OCI-LY1 (cell line): ENCODE measurements around the gene CCDC120.
A peak's percentile ranks its signal among the peaks of the same experiment; 100 is the strongest.

ENCODE experiments used
- H2AFZ ChIP-seq: fragments of 200-600 bp; sonication (generic), shearing (Covaris generic); 2 replicates; pipeline ENCODE4 v1.6.0; 2014; ENCODE audit warnings: antibody characterized with exemption, mild to moderate bottlenecking, low read length
- H3F3A ChIP-seq: fragments of 200-600 bp; sonication (generic), shearing (Covaris generic); 2 replicates; pipeline ENCODE4 v1.6.0; 2014; ENCODE audit warnings: mild to moderate bottlenecking, antibody characterized with exemption, low read length, moderate library complexity; ENCODE audit not compliant: insufficient read depth
- H3K27ac ChIP-seq: fragments of 200-600 bp; sonication (generic); 2 replicates; pipeline ENCODE4 v1.5.1; 2014; ENCODE audit warnings: low read length, mixed run types, mild to moderate bottlenecking, low read depth; ENCODE audit not compliant: poor library complexity, severe bottlenecking
- H3K27me3 ChIP-seq: fragments of 200-600 bp; sonication (generic); 2 replicates; pipeline ENCODE4 v1.6.0; 2014; ENCODE audit warnings: antibody characterized with exemption, mild to moderate bottlenecking, low read length, moderate library complexity; ENCODE audit not compliant: insufficient read depth
- H3K36me3 ChIP-seq: fragments of 200-600 bp; sonication (generic); 2 replicates; pipeline ENCODE4 v1.6.1; 2014; ENCODE audit warnings: mild to moderate bottlenecking, antibody characterized with exemption, low read length, moderate library complexity, mixed read lengths; ENCODE audit not compliant: insufficient read depth
- H3K4me1 ChIP-seq: fragments of 200-600 bp; sonication (generic); 2 replicates; pipeline ENCODE4 v1.5.1; 2014; ENCODE audit warnings: mild to moderate bottlenecking, low read length, moderate library complexity; ENCODE audit not compliant: insufficient read depth, severe bottlenecking
- H3K4me2 ChIP-seq: fragments of 200-600 bp; sonication (generic), shearing (Covaris generic); 2 replicates; pipeline ENCODE4 v1.6.1; 2014; ENCODE audit warnings: low read length
- H3K4me3 ChIP-seq: fragments of 200-600 bp; sonication (generic); 2 replicates; pipeline ENCODE4 v1.5.1; 2014; ENCODE audit warnings: low read length, low read depth, mild to moderate bottlenecking, mixed read lengths; ENCODE audit not compliant: poor library complexity, severe bottlenecking
- H3K79me2 ChIP-seq: fragments of 200-600 bp; shearing (Covaris generic); 2 replicates; pipeline ENCODE4 v1.6.1; 2016; ENCODE audit warnings: mixed run types, low read length, mixed read lengths; ENCODE audit not compliant: insufficient read depth
- H3K9ac ChIP-seq: fragments of 200-600 bp; sonication (generic), shearing (Covaris generic); 2 replicates; pipeline ENCODE4 v1.6.1; 2014; ENCODE audit warnings: mild to moderate bottlenecking, low read length, mixed read lengths
- H3K9me2 ChIP-seq: fragments of 200-600 bp; sonication (generic), shearing (Covaris generic); 2 replicates; pipeline ENCODE4 v1.6.1; 2014; ENCODE audit warnings: low read depth, mild to moderate bottlenecking, low read length, mixed read lengths
- H3K9me3 ChIP-seq: fragments of 200-600 bp; shearing (Covaris generic); 2 replicates; pipeline ENCODE4 v1.6.1; 2014; ENCODE audit warnings: low read length, mixed read lengths
- H4K20me1 ChIP-seq: fragments of 200-600 bp; sonication (generic), shearing (Covaris generic); 2 replicates; pipeline ENCODE4 v1.6.0; 2016; ENCODE audit warnings: mild to moderate bottlenecking, low read length; ENCODE audit not compliant: insufficient read depth
- EZH2 ChIP-seq: fragments of 200-600 bp; sonication (generic), shearing (Covaris generic); IDR thresholded peaks from 2 replicates; pipeline ENCODE4 v1.8.0; 2017; ENCODE audit warnings: borderline replicate concordance, mixed run types, mild to moderate bottlenecking, antibody characterized with exemption, low read length, moderate library complexity, mixed read lengths
- TF ChIP-seq, protein P1 (sequence below): fragments of 200-600 bp; sonication (generic), shearing (Covaris generic); IDR thresholded peaks from 2 replicates; pipeline ENCODE4 v1.5.1; 2017; ENCODE audit warnings: mild to moderate bottlenecking, antibody characterized with exemption, low read length, moderate library complexity, mixed read lengths

Gene CCDC120

DNA sequence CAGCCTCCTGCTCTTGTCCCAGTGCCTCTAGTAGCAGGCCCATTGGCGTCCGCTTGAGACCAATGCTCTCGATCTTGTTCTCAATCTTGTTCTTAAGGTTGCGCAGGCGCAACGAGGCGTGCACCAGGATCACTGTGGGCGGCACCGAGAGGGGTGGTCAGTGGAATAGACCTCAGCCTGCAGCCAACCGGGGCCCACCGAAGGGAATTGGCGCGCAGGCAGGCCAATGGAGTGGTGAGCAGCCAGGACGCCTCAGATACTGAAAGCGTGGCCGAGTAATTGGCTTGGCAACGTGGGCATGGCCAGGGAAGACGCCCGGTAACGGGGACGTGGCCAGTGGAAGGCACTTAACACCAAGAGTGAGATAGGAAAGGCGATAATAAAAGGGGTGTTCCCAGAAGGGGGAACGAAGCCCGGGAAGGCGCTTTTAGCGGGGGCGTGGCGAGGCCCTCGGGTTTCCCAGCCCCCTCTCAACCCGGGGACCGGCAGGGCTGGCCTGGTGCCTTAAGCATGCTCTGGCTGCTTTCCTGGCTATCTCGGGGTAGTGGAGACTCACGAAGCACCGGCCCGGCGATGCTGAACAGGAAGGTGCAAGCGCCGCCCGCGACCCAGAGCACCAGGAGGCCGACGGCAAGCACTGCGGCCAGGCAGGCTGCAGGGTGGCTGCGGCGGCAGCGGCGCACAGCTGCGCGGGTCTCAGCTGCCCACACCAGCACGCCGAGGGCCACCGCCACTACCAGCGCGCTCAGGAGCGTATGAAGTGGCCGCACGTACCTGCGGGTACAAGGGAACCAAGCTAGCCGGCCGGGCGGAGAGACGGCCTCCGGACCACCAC lies 13.3 kb downstream of the CCDC120 start:
- H3K9me2 ChIP-seq: no peaks in the 10 kb centered on the region
- H3K9me3 ChIP-seq: no peaks in the 10 kb centered on the region
- no peak overlapping the region for H3K27ac ChIP-seq
- H3K79me2 ChIP-seq: no peaks in the 10 kb centered on the region; the same call in 1 of the 2 replicates
- no peak overlapping the region for H3K4me3 ChIP-seq
- H3K36me3 ChIP-seq: peaks cover 3% of the 10 kb centered on the region; the same call in 1 of the 2 replicates
- H4K20me1 ChIP-seq: no peaks in the 10 kb centered on the region
- no peak for TF ChIP-seq EZH2
- H2AFZ ChIP-seq: no peak overlapping the region
- H3K4me2 ChIP-seq: no peak overlapping the region
- no peak overlapping the region for H3K9ac ChIP-seq
- no peaks in the 10 kb centered on the region for H3K27me3 ChIP-seq
- no peaks in the 10 kb centered on the region for H3F3A ChIP-seq
- peaks cover 17% of the 10 kb centered on the region for H3K4me1 ChIP-seq

DNA sequence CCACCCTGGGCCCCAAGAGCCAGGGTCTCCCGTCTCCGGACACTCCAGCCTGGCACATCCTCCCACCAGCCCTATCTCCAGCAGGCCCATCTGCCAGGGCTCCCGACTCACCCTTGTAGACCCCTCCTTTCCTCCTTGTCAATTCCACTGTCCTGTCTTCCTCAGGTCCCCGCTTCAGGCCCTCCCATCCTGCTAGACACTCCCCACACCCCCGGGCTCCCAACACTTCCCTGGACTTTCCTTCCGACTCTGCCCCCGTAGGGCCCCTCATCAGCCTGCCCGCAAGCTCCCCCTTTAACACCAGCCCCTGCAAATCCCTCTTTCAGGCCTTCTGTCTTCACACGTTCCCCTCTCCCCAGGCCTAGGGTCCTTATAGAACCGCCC lies 13.9 kb downstream of the CCDC120 start:
- H2AFZ ChIP-seq: no peak overlapping the region
- no peak overlapping the region for H3K27ac ChIP-seq
- H3K4me2 ChIP-seq: peak overlapping the region; percentile 86
- H3F3A ChIP-seq: no peaks in the 10 kb centered on the region
- H3K4me3 ChIP-seq: peak overlapping the region; percentile 97
- H3K9me2 ChIP-seq: no peaks in the 10 kb centered on the region
- no peaks in the 10 kb centered on the region for H3K27me3 ChIP-seq
- peaks cover 17% of the 10 kb centered on the region for H3K4me1 ChIP-seq
- no peaks in the 10 kb centered on the region for H3K9me3 ChIP-seq
- H3K36me3 ChIP-seq: peaks cover 8% of the 10 kb centered on the region; the same call in 1 of the 2 replicates
- no peaks in the 10 kb centered on the region; the same call in 1 of the 2 replicates for H3K79me2 ChIP-seq
- H4K20me1 ChIP-seq: no peaks in the 10 kb centered on the region
- peak overlapping the region; percentile 92; the same call in 1 of the 2 replicates for H3K9ac ChIP-seq
- no peak for TF ChIP-seq EZH2
- TF ChIP-seq, protein P1, sequence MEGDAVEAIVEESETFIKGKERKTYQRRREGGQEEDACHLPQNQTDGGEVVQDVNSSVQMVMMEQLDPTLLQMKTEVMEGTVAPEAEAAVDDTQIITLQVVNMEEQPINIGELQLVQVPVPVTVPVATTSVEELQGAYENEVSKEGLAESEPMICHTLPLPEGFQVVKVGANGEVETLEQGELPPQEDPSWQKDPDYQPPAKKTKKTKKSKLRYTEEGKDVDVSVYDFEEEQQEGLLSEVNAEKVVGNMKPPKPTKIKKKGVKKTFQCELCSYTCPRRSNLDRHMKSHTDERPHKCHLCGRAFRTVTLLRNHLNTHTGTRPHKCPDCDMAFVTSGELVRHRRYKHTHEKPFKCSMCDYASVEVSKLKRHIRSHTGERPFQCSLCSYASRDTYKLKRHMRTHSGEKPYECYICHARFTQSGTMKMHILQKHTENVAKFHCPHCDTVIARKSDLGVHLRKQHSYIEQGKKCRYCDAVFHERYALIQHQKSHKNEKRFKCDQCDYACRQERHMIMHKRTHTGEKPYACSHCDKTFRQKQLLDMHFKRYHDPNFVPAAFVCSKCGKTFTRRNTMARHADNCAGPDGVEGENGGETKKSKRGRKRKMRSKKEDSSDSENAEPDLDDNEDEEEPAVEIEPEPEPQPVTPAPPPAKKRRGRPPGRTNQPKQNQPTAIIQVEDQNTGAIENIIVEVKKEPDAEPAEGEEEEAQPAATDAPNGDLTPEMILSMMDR: no peak

DNA sequence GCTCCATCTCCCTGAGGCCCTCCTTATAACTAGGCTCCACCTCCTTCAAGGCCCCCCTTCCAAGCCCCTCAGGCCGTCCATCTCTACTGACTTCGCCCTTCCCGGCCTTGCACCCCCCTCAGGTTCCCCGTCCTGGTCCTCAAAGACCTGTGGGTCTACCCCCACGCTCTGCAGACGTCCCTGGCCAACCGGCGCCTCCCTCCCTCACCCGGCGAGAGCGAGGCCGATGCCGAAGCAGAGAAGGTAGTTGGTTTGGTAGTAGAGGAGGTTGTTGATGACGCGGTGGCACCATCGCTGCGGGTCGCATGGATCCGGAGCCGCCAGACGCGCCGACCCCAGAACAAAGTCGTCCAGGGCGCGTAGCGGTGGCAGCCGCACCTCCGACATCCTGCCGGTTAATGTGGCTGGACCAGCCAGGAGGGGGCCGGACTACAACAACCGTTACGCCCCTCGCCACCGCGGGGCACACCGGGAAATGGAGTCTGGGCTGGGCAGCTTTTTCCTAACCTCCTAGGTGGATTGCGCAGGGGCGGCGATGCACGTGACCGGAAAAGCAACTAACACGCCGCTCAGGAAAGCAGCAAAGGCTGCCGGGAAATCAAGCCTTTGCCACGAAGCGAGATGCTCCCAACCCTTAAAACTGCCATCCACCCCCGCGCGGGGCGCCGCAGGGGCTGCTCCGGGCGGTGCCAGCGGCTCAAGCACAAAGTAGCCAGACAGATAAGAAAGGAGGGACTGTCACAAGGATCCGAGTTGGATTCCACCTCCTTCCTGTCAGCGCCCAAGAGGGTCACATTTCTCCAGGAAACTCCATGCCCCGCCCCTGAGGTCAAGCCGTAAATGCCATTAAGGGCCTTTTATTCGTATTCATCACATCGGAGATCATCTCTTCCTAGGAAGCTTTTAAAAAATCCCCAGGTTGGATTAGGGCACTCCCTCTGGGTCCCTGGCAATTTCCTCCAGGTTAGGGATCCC lies 15.1 kb downstream of the CCDC120 start, which contains the start of gene PRAF2:
Gene PRAF2, minus strand, starts transcription at position 402 of the 975 bp plus-strand sequence. Its CDS starts 15 bp downstream, at position 387.
- H3K4me2 ChIP-seq: peak within 1 kb of the TSS; percentile 86
- H3K79me2 ChIP-seq: no peaks in the 10 kb centered on the region; the same call in 1 of the 2 replicates
- peak within 1 kb of the TSS; percentile 92 for H3K9ac ChIP-seq
- H4K20me1 ChIP-seq: no peaks in the 10 kb centered on the region
- H3K27ac ChIP-seq: peak within 1 kb of the TSS; percentile 55
- no peaks in the 10 kb centered on the region for H3K9me3 ChIP-seq
- H3K36me3 ChIP-seq: peaks cover 8% of the 10 kb centered on the region; the same call in 1 of the 2 replicates
- H3K4me3 ChIP-seq: peak within 1 kb of the TSS; percentile 97
- H3K27me3 ChIP-seq: no peaks in the 10 kb centered on the region
- TF ChIP-seq, protein P1: no peak
- no peak for TF ChIP-seq EZH2
- no peak within 1 kb of the TSS for H2AFZ ChIP-seq
- H3K9me2 ChIP-seq: no peaks in the 10 kb centered on the region
- H3F3A ChIP-seq: no peaks in the 10 kb centered on the region
- H3K4me1 ChIP-seq: peaks cover 19% of the 10 kb centered on the region
